CD4-positive, alpha-beta T cell treated with Interleukin-4 for 4 hours (primary cell): ENCODE results near the gene KRTAP5-11.
"Not testable (repeated sequence)": the region's sequence is repeated elsewhere in the genome, so short reads cannot be mapped to it uniquely, and the experiment has no call there.

Source experiments
- DNase-seq: peaks from one replicate; pipeline ENCODE4 v3.0.0-alpha.2; 2020

Gene KRTAP5-11

GRCh38 chr11:71554996-71555395 lies 27.7 kb downstream of the KRTAP5-11 start:
- no peak for DNase-seq

GRCh38 chr11:71551711-71552110 lies 31.0 kb downstream of the KRTAP5-11 start:
- DNase-seq = no peak

GRCh38 chr11:71548716-71549151 lies 33.9 kb downstream of the KRTAP5-11 start:
- no peak for DNase-seq

GRCh38 chr11:71548120-71548519 lies 34.6 kb downstream of the KRTAP5-11 start, which contains the start of gene KRTAP5-9:
KRTAP5-9 (plus strand) TSS chr11:71548420; CDS start chr11:71548658, 238 bp downstream.
- DNase-seq = no peak

- DNase-seq = no peak
Observed at GRCh38 chr11:71545405-71545966, 37.2 kb downstream of the KRTAP5-11 start.

- no peak for DNase-seq
Observed at GRCh38 chr11:71544525-71545214, 38.0 kb downstream of the KRTAP5-11 start.

GRCh38 chr11:71543866-71544265 lies 38.8 kb downstream of the KRTAP5-11 start:
- no peak for DNase-seq

- DNase-seq = no peak
Observed at GRCh38 chr11:71542879-71543777, 39.5 kb downstream of the KRTAP5-11 start.

- no peak for DNase-seq
Observed at GRCh38 chr11:71542382-71542781, 40.3 kb downstream of the KRTAP5-11 start.

- DNase-seq = not testable (repeated sequence)
Observed at GRCh38 chr11:71540521-71541304, 42.0 kb downstream of the KRTAP5-11 start.

- not testable (repeated sequence) for DNase-seq
Observed at GRCh38 chr11:71539971-71540370, 42.7 kb downstream of the KRTAP5-11 start.

GRCh38 chr11:71539017-71539416 lies 43.7 kb downstream of the KRTAP5-11 start:
- DNase-seq = no peak

- no peak for DNase-seq
Observed at GRCh38 chr11:71538666-71538990, 44.0 kb downstream of the KRTAP5-11 start.

GRCh38 chr11:71537977-71538665 lies 44.6 kb downstream of the KRTAP5-11 start, which contains the start of gene KRTAP5-8:
KRTAP5-8 (plus strand) TSS chr11:71538025; CDS start chr11:71538056, 31 bp downstream.
- not testable (repeated sequence) for DNase-seq

GRCh38 chr11:71537537-71537936 lies 45.1 kb downstream of the KRTAP5-11 start:
- no peak for DNase-seq

- no peak for DNase-seq
Observed at GRCh38 chr11:71535825-71536224, 46.9 kb downstream of the KRTAP5-11 start.

GRCh38 chr11:71534711-71535608 lies 47.7 kb downstream of the KRTAP5-11 start:
- not testable (repeated sequence) for DNase-seq

GRCh38 chr11:71532036-71532610 lies 50.6 kb downstream of the KRTAP5-11 start:
- DNase-seq = no peak
